BJ (cell line): Measurements from ENCODE around the gene LHFPL5. TPM values are rescaled to one million over a fixed set of nuclear protein-coding genes. Genes with fewer than 3 reads are reported as not detected.

Experiments used
- CTCF ChIA-PET: fragments of 350-600 bp; formaldehyde crosslinking; extraction: SDS; loops from one replicate; lab custom pipeline; 2021; ENCODE audit warnings: antibody characterized with exemption, inconsistent platforms; lab: Yijun Ruan, JAX
- POLR2A ChIA-PET: fragments of 300-600 bp; sonication (Branson Sonifier 250); formaldehyde crosslinking; extraction: SDS; loops from one replicate; lab custom pipeline; 2021; ENCODE audit warnings: antibody characterized with exemption; lab: Charles Lee
- DNase-seq: peaks from one replicate; pipeline ENCODE4 v3.0.0-alpha.2; 2011; ENCODE audit warnings: low read depth
- H3K27me3 ChIP-seq: 2 replicates; pipeline ENCODE4 v1.6.0; 2011; ENCODE audit warnings: low read length; ENCODE audit not compliant: control insufficient read depth, insufficient read depth
- H3K36me3 ChIP-seq: 2 replicates; pipeline ENCODE4 v1.5.1; 2011; ENCODE audit warnings: low read length; ENCODE audit not compliant: control insufficient read depth, insufficient read depth
- H3K4me3 ChIP-seq: 2 replicates; pipeline ENCODE4 v1.5.1; 2011; ENCODE audit warnings: low read depth, mild to moderate bottlenecking, control low read depth, low read length
- polyA plus RNA-seq: library from polyadenylated mRNA; depleted of rRNA; stranded (reverse); fragments of >200 nt; gene quantifications from 2 replicates; pipeline ENCODE4 v1.2.3, GENCODE V29; 2011
- TF ChIP-seq, protein P1 (sequence below): IDR thresholded peaks from 2 replicates; pipeline ENCODE4 v1.5.1; 2011; ENCODE audit warnings: low read depth, mild to moderate bottlenecking, control low read depth, inconsistent platforms, low read length, moderate library complexity; ENCODE audit not compliant: insufficient read depth

LHFPL5 gene
- polyA plus RNA-seq, 1 experiment: not detected

DNA sequence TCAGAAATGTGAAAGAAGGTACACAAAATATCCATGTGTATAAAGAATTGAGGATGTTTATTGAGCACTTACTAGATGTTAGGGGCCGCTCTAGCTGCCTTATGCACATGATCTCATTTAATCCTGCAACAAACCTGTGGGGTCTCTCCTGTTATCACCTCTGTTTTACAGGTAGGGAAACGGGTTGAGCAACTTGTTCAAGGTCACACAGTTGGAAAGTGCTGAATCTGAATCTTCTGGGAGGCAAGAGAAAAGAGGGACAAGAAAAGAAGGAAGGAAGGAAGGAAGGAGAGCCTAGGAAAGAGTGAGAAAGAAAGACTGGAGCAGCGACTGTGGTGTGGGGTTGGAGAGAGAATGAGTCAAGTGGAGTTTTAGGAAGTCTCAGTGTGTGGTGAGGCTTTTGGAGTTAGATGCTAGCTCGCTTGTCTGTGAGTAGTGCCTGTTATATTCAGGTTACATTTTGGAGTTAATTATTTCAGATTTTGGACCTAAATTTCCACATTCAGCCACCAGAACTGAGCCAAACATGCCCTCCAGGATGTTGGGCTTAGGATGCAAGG, 16.6 kb upstream of the LHFPL5 start:
- H3K4me3 ChIP-seq: no peak overlapping the region
- H3K27me3 ChIP-seq: peaks cover 23% of the 10 kb centered on the region
- TF ChIP-seq, protein P1, sequence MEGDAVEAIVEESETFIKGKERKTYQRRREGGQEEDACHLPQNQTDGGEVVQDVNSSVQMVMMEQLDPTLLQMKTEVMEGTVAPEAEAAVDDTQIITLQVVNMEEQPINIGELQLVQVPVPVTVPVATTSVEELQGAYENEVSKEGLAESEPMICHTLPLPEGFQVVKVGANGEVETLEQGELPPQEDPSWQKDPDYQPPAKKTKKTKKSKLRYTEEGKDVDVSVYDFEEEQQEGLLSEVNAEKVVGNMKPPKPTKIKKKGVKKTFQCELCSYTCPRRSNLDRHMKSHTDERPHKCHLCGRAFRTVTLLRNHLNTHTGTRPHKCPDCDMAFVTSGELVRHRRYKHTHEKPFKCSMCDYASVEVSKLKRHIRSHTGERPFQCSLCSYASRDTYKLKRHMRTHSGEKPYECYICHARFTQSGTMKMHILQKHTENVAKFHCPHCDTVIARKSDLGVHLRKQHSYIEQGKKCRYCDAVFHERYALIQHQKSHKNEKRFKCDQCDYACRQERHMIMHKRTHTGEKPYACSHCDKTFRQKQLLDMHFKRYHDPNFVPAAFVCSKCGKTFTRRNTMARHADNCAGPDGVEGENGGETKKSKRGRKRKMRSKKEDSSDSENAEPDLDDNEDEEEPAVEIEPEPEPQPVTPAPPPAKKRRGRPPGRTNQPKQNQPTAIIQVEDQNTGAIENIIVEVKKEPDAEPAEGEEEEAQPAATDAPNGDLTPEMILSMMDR: no peak
- POLR2A ChIA-PET: no interaction called here
- no peaks in the 10 kb centered on the region for H3K36me3 ChIP-seq
- DNase-seq: no peak
- CTCF ChIA-PET: interaction anchor here (0.6 to 2.6 kb wide), 5 partner anchors 8 to 50 kb away, joined by 3 to 10 read pairs (median 3); partner anchors contain the start of gene CLPS

DNA sequence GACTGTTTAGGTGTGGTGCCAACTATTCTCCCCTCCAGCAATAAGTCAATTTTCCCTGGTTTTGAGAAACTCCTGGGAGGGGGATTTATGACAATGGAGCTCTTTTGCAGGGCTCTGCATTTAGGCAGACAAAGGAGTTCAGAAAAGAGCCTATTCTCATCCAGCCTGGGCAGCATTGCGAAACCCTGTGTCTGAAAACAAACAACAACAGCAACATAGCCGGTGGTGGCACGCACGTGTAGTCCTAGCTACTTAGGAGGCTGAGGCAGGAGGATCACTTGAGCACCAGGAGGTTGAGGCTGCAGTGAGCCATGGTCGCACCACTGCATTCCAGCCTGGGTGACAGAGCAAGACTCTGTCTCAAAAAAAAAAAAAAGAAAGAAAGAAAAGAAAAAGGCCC, 14.5 kb upstream of the LHFPL5 start:
- ChIA-PET CTCF (no interaction called here), POLR2A (no interaction called here)
- Histone ChIP-seq H3K27me3 (peaks cover 25% of the 10 kb centered on the region), H3K4me3 (no peak overlapping the region), H3K36me3 (no peaks in the 10 kb centered on the region)
- DNase-seq: no peak
- TF ChIP-seq, protein P1: no peak

DNA sequence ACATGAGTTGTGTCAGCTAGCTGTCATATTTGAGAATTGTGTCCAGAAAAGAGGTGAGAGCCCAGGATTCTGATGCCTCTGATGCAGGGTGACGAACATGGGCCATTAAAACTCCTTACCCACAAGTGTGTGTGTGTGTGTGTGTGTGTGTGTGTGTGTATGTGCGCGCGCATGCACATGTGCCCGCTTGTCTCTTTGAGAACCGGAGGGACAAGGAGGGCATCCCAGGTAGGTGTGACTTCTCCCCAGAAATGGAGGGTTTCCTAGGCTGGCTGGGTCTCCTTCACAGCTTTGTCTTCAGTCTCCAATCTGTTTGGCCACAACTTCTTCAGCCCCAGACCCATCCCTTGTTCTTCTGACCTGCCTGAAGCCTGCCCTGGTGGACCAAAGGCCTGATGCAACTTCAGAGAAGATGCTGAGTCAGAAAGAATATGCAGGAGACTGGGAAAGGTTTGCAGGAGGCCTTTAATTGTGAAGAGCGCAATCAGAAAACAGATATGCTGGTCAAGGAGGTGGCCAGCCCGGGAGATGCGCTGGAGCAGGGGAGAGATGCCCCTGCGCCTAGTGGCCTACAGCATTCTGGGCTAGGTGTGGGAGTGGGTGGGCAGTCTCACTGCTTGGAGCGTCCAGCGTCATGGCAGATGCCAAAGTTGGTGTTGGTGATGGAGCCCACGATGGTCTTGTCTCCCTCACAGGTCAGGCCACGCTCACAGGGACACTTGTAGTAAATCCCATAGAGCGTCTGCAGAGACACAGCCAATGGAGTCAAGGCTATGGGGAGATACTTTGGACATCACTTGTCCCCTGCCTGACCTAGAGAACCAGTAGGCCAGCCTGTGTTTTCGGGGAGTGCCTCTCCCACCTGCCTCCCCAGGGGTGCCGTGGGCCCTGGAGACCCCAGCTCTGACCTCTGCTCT, 10.4 kb upstream of the LHFPL5 start:
- no peak for DNase-seq
- CTCF ChIA-PET: interaction anchor here (0.8 kb wide), 1 partner anchor 8 kb away, joined by 3 read pairs; no protein-coding TSS in a partner anchor
- no peaks in the 10 kb centered on the region for H3K36me3 ChIP-seq
- POLR2A ChIA-PET: no interaction called here
- TF ChIP-seq, protein P1: no peak
- H3K27me3 ChIP-seq: peaks cover 8% of the 10 kb centered on the region
- H3K4me3 ChIP-seq: no peak overlapping the region

- Histone ChIP-seq H3K36me3 (no peaks in the 10 kb centered on the region), H3K4me3 (no peak overlapping the region), H3K27me3 (peaks cover 8% of the 10 kb centered on the region)
- POLR2A ChIA-PET: interaction anchor here (0.6 kb wide), 1 partner anchor 700 kb away, joined by 5 read pairs; no protein-coding TSS in a partner anchor
- TF ChIP-seq, protein P1: no peak
- CTCF ChIA-PET: no interaction called here
- DNase-seq: no peak
Observed at GRCh38 chr6:35795453-35796071, 9.6 kb upstream of the LHFPL5 start.

DNA sequence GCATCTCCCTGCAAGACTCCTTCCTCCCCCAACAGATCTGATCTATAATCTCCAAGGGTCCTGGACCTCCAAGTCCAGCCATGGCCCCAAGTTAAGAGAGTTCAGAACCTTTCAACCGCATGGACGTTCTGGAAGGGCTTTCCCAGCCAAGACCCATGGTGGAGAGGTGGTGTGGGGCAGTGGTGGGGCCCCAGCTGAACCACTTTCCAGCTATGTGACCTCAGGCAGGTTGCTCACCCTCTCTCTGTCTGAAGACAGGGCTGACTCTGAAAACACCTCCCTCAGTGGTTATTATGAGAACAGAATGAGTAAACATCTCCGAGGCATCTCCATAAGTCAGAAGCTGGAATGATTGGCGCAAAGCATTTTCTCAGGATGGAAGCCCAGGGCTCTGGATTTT, 8.9 kb upstream of the LHFPL5 start:
- ChIA-PET CTCF (interaction anchor here (0.5 to 1.9 kb wide), 3 partner anchors 9 to 276 kb away, joined by 3 to 10 read pairs (median 3); no protein-coding TSS in a partner anchor), POLR2A (interaction anchor here (0.6 kb wide), 1 partner anchor 699 kb away, joined by 5 read pairs; no protein-coding TSS in a partner anchor)
- DNase-seq: no peak
- Histone ChIP-seq H3K4me3 (no peak overlapping the region), H3K27me3 (peaks cover 8% of the 10 kb centered on the region), H3K36me3 (no peaks in the 10 kb centered on the region)
- TF ChIP-seq, protein P1: no peak
